HL-60 (cell line): Measurements from ENCODE around the gene KAZN.

ENCODE experiments used
- DNase-seq, 2 experiments: peaks; one replicate each; pipeline ENCODE4 v3.0.0-alpha.2; 2010 to 2020; ENCODE audit warnings: low read depth in 1 of 2, low spot score in 1 of 2
- H3K27ac ChIP-seq: fragments of 250-450 bp; sonication (Bioruptor Pico); replicated peaks from 2 replicates; pipeline ENCODE4 v1.5.1; 2020; ENCODE audit warnings: mild to moderate bottlenecking, moderate library complexity
- H3K27me3 ChIP-seq: fragments of 250-450 bp; sonication (Bioruptor Pico); 2 replicates; pipeline ENCODE4 v1.5.1; 2021; ENCODE audit warnings: mild to moderate bottlenecking, moderate library complexity; ENCODE audit not compliant: insufficient read depth, poor library complexity, severe bottlenecking
- H3K4me3 ChIP-seq: replicated peaks from 2 replicates; pipeline ENCODE4 v1.5.1; 2011; ENCODE audit warnings: mild to moderate bottlenecking, control low read depth, low read length; ENCODE audit not compliant: insufficient read depth
- CTCF ChIP-seq: IDR thresholded peaks from one replicate; pipeline ENCODE4 v1.5.1; 2011; ENCODE audit warnings: low read length, control low read depth, inconsistent platforms; ENCODE audit not compliant: insufficient read depth
- GABPA ChIP-seq: IDR thresholded peaks from 2 replicates; pipeline ENCODE4 v1.6.1; 2012; ENCODE audit warnings: low read depth
- POLR2AphosphoS5 ChIP-seq: IDR thresholded peaks from 2 replicates; pipeline ENCODE4 v1.6.1; 2012; ENCODE audit warnings: low read depth
- REST ChIP-seq: IDR thresholded peaks from 2 replicates; pipeline ENCODE4 v1.6.1; 2012; ENCODE audit warnings: low read depth; ENCODE audit not compliant: insufficient replicate concordance
- SPI1 ChIP-seq: IDR thresholded peaks from 2 replicates; pipeline ENCODE4 v1.6.1; 2012; ENCODE audit warnings: low read depth, mild to moderate bottlenecking, borderline replicate concordance

The KAZN gene

GRCh38 chr1:14815175-14815877, 216.8 kb downstream of the KAZN start:
- H3K27me3 ChIP-seq = no peaks in the 10 kb centered on the region
- no peak overlapping the region for H3K27ac ChIP-seq
- no peak for DNase-seq
- no peak for TF ChIP-seq GABPA
- TF ChIP-seq CTCF = no peak
- TF ChIP-seq SPI1 = no peak
- TF ChIP-seq POLR2AphosphoS5 = no peak
- TF ChIP-seq REST = no peak
- no peak overlapping the region for H3K4me3 ChIP-seq

GRCh38 chr1:14817223-14818170, 219.0 kb downstream of the KAZN start:
- TF ChIP-seq GABPA = no peak
- TF ChIP-seq POLR2AphosphoS5 = no peak
- TF ChIP-seq REST = no peak
- TF ChIP-seq SPI1 = no peak
- no peaks in the 10 kb centered on the region for H3K27me3 ChIP-seq
- DNase-seq = no peak
- no peak overlapping the region for H3K4me3 ChIP-seq
- H3K27ac ChIP-seq = no peak overlapping the region

- H3K27me3 ChIP-seq = no peaks in the 10 kb centered on the region
- no peak overlapping the region for H3K27ac ChIP-seq
- no peak for DNase-seq
- H3K4me3 ChIP-seq = no peak overlapping the region
- TF ChIP-seq REST (no peak), POLR2AphosphoS5 (no peak), CTCF (no peak), SPI1 (no peak), GABPA (no peak)
Observed at GRCh38 chr1:14820295-14821085, 222.0 kb downstream of the KAZN start.
